HG03280 (cell line): ENCODE results near the gene SLC35B2.

Experiments
- ATAC-seq: cut with Tn5 transposase; IDR thresholded peaks from one replicate; pipeline ENCODE4 v1.9.1; 2021; ENCODE audit warnings: mild to moderate bottlenecking, moderate library complexity; ENCODE audit not compliant: unreplicated experiment

Gene SLC35B2

DNA sequence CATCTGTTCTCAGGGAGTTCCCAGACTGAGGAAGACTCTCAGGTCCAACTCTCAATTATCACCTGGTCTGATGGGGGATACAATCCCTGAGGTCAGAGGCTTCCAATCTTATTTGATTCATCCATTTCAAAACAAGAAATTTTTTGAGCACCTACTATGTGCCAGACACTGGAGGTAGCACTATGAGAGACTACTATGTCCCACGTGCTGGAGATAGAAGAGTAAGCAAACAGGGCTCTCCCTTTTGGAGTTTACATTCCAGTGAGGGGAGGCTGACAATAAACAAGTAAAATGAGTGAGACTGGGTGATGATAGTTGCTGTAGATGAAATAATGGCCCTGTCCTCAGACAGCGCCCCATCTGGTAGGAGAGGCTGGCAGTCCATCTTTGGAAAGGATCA lies 29.4 kb upstream of the SLC35B2 start:
- ATAC-seq, result no peak

- ATAC-seq, result no peak
Measured at GRCh38 chr6:44286285-44286565, 28.9 kb upstream of the SLC35B2 start.

- no peak for ATAC-seq
Measured at GRCh38 chr6:44285552-44286284, 28.4 kb upstream of the SLC35B2 start.

DNA sequence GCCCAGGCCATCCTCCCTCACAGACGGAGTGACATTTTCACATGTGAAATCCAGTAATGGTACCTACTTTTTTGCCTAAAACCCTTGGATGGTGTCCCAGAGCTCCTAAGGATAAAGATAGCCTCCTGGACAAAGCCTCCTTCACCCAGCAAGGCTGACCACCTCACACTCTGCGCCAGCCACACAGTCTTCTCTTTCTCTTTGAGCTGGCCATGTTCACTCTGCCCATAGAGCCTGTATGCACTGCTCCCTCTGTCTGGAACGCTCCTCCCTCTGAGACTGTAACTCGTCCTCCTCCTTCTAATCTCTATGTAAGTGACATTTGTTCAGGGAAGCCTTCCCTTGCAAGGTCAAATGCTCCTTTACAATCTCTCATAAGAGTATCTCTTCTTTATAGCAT lies 27.5 kb upstream of the SLC35B2 start:
- ATAC-seq, result no peak

DNA sequence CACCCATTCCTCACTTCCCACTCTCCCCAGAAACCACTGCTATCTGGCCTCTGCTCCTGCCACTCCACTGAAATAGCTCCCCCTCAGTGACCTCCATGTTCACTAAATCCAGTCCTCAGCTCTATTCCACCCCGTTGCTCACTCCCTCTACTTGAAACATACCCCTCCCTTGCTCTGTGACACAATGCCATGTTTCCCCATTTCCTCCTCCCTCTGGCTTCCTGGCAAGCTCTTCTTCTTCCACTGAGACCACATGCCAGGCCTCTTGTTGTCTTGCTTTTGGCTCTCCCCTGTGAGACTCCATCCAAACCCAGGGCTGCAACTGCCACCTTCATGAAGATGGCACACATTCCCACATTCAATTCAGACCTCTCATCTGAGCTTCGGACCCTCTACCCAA lies 26.8 kb upstream of the SLC35B2 start:
- no peak for ATAC-seq

GRCh38 chr6:44278774-44279697 lies 21.7 kb upstream of the SLC35B2 start:
- ATAC-seq, result no peak

DNA sequence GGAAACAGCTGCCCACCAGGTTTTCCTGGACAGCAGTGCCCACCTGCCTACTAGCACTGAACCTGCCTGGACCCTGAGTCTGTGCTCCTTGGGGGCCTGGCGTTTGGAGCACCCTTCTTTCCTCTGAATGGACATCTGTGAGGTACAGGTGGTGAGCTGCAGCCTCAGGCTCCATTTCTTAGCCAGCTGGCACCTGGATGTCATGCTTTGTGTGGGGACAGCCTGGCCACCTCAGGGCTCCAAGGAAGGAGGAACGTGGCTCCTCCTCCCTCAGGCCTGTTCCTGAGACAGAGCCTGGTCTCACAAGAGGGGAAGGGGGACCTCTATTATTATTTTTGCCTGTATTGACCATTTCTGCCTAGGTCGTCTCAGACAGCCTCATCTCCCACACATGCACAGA lies 21.0 kb upstream of the SLC35B2 start:
- no peak for ATAC-seq

GRCh38 chr6:44277763-44278162 lies 20.4 kb upstream of the SLC35B2 start:
- no peak for ATAC-seq

DNA sequence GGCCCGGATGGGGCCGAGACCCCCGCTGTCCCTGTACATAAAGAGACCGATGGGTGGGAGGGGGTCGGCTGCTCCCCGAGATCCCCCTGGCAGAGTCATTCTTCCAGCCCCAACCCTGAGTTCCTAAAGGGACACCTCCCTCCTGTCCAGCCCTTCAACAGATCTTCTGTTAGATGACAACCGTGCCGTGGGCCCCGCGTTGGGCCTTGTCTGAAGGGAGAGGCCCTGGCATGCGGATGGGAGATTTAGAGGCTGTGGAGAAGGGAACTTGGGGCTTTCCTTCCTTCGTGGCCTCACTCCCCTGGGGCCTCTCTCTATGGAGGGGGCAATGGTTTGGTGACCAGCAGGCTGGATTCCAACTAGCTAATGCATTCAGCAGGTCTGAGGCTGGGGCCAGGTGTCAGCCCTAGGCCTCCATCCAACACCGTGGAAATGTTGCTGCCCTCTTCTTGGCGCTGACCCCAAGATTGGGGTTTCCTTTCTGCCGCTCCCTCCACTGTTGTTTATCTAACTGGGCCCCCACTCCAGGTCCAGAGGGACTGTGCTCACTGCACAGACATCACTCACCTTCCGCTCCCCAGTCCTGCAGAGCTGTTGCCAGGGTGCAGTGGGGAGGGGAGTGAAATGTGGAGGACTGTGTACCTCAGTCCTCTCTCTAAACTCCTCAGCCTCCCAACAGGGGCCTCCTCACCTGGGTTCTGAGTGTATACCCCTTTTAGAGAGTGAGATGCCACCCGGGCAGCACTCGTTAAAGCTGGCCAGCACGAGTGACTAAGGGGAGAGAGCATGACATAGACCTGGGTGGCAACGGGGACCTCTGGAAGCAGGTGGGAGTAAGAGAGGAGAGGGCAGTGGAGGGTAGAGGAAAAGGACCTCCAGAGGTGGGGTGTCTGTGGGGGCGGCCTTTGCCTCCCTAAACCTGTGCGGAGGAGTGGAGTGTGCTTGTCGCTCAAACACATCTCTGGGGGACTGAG lies 19.6 kb upstream of the SLC35B2 start:
- no peak for ATAC-seq

DNA sequence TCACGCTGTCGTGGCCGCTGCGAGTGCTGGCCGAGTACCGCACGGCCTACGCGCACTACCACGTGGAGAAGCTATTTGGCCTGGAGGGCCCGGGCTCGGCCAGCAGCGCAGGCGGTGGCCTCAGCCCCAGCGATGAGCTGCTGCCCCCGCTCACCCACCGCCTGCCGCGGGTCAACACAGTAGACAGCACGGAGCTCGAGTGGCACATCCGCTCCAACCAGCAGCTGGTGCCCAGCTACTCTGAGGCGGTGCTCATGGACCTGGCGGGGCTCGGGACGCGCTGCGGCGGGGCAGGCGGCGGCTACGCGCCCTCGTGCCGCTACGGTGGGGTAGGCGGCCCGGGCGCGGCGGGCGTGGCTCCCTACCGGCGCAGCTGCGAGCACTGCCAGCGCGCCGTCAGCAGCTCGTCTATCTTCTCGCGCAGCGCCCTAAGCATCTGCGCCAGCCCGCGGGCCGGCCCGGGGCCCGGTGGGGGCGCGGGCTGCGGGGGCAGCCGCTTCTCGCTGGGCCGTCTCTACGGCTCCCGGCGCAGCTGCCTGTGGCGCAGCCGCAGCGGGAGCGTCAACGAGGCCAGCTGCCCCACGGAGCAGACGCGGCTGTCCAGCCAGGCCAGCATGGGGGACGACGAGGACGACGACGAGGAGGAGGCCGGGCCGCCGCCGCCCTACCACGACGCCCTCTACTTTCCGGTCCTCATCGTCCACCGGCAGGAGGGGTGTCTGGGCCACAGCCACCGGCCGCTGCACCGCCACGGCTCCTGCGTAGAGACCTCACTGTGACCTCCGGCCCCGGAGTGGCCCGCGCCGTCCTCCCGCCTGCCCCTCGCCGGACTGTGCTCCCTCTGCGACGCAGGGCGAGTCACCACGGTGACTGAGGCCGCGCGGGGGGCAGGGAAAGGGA lies 18.7 kb upstream of the SLC35B2 start:
- no peak for ATAC-seq

GRCh38 chr6:44275271-44275748 lies 18.0 kb upstream of the SLC35B2 start:
- no peak for ATAC-seq

DNA sequence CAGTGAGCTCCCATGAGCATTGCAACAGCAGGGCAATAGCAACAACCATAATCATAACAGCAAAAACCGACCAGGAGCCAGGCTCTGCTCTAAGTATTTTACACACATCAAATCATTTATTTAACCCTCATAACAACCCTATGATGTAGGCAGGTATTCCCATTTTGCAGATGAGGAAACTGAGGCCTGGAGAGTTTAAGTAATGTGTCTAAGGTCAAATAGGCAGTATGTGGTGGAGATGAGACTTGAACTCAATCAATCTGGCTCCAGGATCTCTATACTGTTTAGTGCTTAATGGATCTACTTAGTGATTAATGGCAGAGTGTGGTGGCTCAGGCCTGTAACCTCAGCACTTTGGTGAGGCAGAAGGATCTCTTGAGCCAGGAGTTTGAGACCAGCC lies 16.3 kb upstream of the SLC35B2 start:
- ATAC-seq, result no peak

DNA sequence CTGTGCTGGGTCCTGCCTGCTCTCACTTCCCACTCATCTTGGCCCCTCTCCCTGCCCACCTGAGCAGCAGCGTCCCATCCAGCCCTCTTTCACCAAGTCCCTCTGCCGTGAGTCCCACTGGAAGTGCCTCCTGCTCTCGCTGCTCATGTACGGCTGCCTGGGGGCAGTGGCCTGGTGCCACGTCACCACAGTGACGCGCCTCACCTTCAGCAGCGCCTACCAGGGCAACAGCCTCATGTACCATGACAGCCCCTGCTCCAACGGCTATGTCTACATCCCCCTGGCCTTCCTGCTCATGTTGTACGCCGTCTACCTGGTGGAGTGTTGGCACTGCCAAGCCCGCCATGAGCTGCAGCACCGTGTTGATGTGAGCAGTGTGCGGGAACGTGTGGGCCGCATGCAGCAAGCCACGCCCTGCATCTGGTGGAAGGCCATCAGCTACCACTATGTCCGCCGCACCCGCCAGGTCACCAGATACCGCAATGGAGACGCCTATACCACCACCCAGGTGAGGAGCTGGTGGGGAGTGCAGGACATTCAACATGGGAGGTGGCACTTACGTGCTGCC lies 15.8 kb upstream of the SLC35B2 start:
- no peak for ATAC-seq

GRCh38 chr6:44272529-44272928 lies 15.2 kb upstream of the SLC35B2 start:
- ATAC-seq, result no peak

GRCh38 chr6:44271914-44272313 lies 14.6 kb upstream of the SLC35B2 start:
- no peak for ATAC-seq

- no peak for ATAC-seq
Measured at GRCh38 chr6:44271406-44271723, 14.0 kb upstream of the SLC35B2 start.

- ATAC-seq, result no peak
Measured at GRCh38 chr6:44270526-44271405, 13.4 kb upstream of the SLC35B2 start.

DNA sequence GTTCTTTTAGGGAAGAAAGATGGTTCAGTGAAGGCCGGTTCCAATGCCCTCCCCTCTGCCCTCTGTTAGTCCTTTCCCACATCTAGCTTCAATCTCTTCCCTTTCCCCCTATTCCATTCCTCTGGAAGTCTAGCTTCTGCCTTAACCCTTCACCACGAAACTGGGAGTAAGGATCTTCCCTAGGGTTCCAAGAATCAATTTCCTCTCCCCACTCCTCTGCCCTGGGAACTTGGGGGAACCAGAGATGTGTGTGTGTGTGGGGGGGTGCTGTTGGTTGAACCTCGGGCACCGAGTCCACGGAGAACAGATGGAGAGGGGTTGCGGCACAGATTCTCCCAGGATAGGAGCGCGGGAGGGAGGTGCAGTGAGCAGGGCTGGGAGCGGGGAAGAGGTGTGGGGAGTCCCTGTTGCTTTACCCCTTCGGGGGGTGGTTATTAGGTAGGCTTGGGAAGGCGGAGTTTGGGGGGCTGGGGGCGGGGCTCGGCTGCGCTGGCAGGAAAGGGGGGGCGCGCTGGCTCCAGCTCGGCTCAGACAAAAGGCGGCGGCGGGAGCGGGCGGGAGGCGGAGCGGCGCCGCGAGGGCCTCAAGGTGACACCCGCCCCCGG lies 12.7 kb upstream of the SLC35B2 start, which contains the start of gene TMEM151B:
TSS of gene TMEM151B (plus strand) at position 530 of the 605 bp plus-strand sequence. CDS start 293 bp downstream, outside the sequence.
- ATAC-seq, result no peak
